GM21619 (cell line): ENCODE measurements around the gene PHYH.
"Not testable (repeated sequence)": the region's sequence is repeated elsewhere in the genome, so short reads cannot be mapped to it uniquely, and the experiment has no call there.

Experiments used
- ATAC-seq: cut with Tn5 transposase; IDR thresholded peaks from one replicate; pipeline ENCODE4 v1.9.1; 2021; ENCODE audit not compliant: unreplicated experiment

Gene PHYH

DNA sequence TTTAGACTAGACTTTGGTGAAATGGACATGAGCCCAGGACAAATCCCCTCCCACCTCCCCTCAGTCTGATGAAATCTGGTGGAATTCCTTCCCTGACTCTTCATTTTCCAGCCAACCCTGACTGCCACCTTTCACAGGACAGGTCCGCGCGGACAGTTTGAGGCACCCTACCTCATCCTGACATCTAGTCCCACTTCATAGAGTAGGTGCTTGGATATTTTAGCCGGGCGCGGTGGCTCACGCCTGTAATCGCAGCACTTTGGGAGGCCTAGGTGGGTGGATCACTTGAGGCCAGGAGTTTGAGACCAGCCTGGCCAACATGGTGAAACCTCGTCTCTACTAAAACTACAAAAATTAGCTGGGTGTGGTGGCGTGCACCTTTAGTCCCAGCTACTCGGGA, 23.7 kb downstream of the PHYH start:
- not testable (repeated sequence) for ATAC-seq

GRCh38 chr10:13272164-13272571, 27.7 kb downstream of the PHYH start:
- ATAC-seq: peak; percentile 31

DNA sequence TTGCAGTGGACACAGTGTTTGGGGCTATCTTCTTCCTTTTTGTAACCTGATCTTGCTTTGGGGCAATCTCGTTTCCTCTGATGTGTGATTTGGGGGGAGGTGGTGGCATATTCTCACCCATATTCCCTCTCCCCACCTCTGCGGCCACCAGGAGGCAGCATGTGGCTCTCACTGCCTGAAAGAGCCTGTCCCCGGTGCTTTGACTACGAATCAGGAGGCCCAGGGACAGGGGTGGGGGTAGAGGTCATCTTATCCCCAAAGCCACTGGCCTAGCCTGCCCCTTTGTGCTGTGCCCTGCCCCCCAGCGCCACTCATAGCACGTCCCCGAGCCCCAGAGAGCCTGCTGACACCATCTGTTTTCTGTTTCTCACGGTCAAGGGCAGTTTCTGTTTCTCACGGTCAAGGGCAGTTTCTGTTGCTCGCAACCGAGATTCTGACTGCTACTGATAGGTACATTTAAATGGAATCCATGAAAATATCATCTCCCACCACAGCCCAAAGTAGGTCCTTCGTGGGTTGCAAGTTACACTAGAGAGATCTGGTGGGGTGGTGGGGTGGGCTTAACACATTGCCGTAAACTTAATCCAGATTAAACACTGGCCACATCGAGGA, 28.2 kb downstream of the PHYH start:
- peak; percentile 73 for ATAC-seq

- ATAC-seq: no peak
These were observed 28.9 kb downstream of the PHYH start for GRCh38 chr10:13270877-13271551.

DNA sequence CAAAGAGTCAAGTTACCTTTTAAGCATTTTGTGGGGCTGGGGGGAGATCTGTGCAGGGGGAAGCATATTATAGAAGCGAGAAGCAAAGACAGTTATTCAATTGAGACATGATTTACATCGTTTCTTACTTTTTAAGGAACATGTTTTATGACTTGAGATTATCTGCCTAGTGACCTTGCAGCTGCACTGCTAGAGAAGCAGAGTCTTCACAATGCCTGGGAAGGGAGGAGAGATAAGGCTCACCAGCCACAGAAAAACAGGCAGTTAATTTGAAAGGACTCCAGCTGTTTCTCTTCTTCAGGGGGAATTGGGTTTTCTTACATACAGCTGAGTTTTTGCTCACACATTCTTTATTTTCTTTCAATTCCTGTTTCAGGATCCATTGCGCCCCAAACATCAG, 31.0 kb downstream of the PHYH start:
- no peak for ATAC-seq

GRCh38 chr10:13268310-13268709, 31.6 kb downstream of the PHYH start:
- no peak for ATAC-seq

DNA sequence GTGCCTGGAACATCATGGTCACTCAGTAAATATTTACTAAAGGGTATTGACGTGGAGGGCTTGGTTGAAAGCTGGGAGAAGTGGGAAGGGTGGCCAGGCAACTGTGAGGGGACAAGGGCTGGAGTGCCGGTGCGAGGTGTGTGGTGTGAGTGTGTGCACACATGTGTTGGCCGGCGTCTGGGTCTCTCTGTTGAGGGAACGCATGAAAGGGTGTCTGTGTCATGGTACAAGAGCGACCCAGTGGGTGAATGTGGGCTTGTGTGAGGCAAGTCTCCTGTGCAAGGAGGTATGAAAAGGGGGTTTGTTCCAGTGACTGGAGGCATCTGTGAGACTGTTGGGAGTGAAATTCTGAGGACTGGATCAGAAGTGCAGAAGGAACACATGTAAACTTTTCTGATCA, 36.3 kb downstream of the PHYH start:
- ATAC-seq: no peak

GRCh38 chr10:13262433-13262832, 37.4 kb downstream of the PHYH start:
- ATAC-seq: no peak

DNA sequence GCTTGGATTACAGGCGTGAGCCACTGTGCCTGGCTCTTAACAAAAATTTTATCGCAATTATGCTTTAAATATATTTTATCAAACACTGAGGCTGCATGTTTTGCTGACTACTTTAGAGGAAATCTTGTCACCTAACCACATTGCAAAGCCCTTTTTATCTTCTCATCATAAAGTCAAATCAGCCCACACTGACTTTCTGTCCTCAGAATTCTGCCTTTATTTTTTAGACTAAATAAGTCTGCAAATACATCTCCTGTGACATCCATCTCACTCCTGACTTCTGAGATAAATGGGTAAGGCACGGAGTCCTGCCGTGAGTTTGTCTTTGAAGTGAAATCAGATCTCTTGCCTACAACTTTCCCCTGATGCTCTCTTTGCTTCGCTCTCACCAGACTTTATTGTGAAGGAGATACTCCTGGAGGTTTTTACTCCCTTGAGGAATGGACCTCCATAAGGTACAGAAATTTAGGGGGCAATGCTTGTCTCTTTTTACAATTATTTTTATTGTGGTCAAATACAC, 42.2 kb downstream of the PHYH start:
- no peak for ATAC-seq

GRCh38 chr10:13256627-13257026, 43.2 kb downstream of the PHYH start:
- no peak for ATAC-seq

- ATAC-seq: no peak
These were observed 46.1 kb downstream of the PHYH start for GRCh38 chr10:13253726-13254125.

DNA sequence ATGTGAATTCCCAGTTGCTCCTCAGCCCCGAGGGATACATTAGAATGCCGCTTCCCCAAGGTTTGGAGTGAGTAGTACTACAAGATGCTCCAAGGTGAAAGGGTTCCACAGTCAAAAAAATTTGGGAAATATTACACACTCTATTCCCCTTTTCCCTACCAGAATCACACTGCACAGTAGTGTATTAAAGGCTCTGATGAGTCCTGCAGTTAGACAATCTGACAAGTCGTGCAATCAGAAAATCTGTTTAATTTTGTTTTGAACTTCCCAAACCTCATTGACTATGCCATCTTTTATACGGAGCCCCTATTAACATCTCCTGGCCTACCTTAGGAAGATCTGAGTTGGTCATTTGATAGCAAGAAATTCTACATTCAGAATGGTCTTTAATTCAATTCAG, 52.1 kb downstream of the PHYH start:
- ATAC-seq: no peak

DNA sequence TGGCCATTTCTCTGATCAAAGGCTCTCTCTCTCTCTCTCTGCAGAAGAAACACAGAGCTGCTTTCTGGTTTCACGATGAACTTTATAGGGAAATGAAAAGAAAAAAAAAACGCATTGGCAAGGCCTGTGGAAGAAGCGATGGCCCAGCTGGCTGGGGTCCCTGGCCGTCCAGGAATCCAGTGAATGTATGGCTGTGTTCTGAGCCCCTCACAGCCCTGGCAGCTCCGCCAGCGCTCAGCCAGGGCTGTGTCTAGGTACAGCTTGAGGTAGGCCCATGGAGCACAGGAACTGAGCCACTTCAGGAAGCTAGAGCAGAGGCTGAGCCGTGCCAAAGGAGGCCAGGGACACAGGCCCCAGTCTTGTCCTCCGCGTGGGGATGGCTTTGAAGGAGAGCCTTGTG, 52.6 kb downstream of the PHYH start:
- no peak for ATAC-seq

DNA sequence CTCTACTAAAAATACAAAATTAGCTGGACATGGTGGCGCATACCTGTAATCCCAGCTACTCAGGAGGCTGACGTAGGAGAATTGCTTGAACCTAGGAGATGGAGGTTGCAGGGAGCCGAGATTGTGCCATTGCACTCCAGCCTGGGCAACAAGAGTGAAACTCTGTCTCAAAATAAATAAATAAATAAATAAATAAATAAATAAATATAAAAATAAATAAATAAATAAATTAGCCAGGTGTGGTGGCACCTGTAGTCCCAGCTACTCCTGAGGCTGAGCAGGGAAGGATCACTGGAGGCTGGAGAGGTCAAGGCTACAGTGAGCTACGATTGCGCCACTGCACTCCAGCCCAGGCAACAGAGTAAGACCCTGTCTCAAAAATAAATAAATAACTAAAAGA, 57.6 kb downstream of the PHYH start:
- not testable (repeated sequence) for ATAC-seq

DNA sequence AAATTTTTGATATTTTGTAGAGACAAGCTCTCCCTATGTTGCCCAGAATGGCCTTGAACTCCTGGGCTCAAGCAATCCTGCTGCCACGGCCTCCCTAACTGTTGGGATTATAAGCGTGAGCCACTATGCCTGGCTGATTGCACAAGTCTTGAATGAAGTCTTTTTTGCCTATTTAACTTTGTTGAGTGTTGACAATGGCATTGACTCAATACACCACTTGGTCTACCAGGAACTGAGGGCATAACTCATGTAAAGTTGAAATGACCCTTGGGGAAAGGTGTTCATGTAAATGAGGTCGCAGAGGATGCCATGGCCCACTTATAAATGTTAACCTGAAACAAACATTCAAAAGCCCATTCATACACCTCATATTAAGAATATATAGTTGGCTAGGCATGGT, 58.3 kb downstream of the PHYH start:
- no peak for ATAC-seq

- no peak for ATAC-seq
These were observed 59.9 kb downstream of the PHYH start for GRCh38 chr10:13239923-13240322.

DNA sequence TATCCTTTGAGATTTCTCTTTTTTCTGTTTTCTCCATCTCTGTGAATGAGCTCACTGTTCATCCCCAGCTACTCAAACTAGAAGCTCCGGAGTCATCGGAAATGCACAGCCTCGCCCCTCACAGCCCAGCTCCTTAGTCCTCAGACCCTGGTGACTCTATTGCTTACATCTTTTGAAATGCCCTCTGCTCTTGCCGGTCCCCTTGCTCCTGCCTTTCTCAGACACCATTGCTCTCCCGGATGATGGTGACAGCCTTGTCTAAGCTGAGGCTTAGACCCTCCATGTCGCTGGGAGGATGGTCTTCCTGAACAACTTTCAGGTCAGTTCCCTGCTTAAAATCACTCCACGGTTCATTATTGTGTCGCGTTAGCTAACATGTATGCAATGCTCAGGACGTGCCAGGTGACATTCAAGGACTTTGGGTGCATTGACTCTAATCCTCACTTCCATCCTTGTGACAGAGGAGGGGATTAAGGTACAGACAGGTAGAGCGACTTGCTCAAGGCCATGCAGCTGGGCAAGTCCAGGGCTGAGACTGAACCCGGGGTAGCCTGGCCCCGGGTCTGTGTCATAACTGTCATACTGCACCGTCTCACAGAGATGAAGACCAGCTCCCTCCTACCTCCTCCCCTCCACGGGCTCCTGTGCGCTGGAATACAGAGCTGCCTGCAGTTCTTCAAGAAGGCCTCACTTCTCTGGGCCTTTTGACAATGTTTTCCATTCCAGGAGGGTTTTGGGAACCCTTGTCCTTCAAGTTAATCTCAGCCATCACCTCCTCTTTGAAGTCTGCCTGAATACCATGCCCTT, 61.4 kb downstream of the PHYH start:
- ATAC-seq: no peak

- ATAC-seq: no peak
These were observed 63.2 kb downstream of the PHYH start for GRCh38 chr10:13236638-13237037.

- not testable (repeated sequence) for ATAC-seq
These were observed 65.1 kb downstream of the PHYH start for GRCh38 chr10:13234736-13235135.

DNA sequence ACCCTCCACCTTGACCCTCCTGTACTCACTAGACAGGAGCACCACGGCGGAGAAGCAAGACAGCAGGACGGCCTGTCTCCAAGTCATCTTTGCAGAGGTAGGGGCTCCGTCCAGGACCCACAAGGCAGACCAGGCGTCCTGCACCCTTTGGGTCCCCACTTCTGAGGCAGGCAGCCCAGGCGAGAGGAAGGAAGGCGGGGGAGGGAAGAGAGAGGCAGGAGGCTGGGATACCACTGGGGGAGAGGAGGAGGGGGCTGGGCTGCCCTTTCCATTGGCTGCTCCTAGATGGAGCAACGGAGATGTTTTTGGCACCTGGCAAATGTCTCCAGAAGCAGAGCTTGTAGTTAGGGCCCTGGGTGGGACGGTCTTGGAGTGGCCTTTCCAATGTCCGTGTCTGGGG, 65.7 kb downstream of the PHYH start, which contains the start of gene UCMA:
UCMA (minus strand) TSS at position 203 of the 400 bp plus-strand sequence; CDS start at position 87, 116 bp downstream.
- ATAC-seq: no peak

DNA sequence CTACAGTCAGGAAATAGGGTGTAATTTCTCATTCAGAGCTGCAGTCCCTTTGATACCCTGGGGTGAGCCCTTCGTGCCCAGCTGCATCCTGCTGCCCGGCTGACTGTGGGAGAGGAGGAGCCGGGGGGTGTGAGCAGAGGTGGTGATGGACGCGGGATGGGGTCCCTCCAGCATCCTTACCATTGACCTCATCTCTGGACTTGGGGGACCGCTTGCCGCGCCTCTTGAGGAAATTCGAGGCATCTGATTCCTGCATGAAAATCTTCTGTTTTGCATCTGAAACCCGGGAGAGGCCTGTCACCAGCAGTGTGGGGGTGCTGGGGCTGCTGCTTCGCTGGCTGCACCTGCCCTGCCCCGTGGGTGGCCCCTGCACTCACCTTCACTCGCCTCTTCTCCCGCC, 66.5 kb downstream of the PHYH start:
- no peak for ATAC-seq

DNA sequence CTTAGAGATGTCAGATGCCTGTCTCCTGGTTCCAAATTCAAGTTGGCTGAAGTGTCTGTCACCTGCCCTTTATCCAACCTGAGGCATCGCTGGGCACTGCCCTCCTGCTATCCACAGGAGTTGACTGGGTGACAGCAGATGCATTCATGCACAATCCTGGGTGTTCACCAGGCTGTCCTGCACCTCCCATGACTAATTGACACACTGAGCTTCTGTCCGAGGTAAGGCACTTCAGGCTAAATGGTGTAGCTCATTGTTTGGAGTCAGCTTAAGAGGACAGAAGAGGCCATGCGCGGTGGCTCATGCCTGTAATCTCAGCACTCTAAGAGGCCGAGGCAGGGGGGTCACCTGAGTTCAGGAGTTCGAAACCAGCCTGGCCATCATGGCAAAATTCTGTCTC, 68.1 kb downstream of the PHYH start:
- ATAC-seq: no peak
